GM19468 (cell line): ENCODE measurements around the gene NT5C1B.

Experiments used
- ATAC-seq: cut with Tn5 transposase; IDR thresholded peaks from one replicate; pipeline ENCODE4 v1.9.1; 2021; ENCODE audit warnings: mild to moderate bottlenecking, moderate library complexity, moderate number of reproducible peaks; ENCODE audit not compliant: unreplicated experiment; ENCODE audit errors: extremely low read depth

Gene NT5C1B

DNA sequence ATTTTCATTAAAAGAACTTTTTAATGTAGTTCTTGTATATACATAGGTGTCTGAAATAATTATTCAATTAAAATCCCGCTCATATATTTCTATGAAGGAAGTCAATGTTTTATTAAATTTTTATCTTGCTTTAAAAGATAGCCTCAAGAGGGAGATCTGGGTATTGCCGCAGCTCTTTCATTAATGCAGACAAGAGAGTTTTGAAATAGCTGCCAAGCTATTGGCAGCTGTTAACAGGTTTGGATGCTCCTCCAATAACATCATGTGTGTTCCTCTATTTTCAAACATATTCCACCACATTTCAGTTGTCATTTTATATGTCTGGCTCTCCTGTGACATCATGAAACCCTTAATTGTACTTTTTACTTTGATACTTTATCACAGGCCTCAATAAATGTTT lies 12.9 kb upstream of the NT5C1B start:
- no peak for ATAC-seq

DNA sequence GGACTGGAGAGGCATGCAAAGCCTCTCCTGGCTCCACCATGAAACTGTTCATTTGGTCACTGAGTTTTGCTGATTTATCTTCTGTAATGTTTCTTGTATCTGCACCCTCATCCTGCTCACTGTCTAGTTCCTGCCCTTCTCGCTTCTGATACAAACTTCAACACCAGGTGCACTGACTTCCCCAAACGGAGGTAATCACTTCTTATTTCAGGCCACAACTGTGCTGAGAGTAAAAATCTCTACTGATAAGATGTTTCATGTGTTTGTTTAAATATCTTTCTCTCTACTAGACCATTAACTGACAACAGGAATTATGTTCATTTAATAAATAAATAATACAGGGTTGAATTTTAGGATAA lies 10.9 kb upstream of the NT5C1B start:
- ATAC-seq: no peak

DNA sequence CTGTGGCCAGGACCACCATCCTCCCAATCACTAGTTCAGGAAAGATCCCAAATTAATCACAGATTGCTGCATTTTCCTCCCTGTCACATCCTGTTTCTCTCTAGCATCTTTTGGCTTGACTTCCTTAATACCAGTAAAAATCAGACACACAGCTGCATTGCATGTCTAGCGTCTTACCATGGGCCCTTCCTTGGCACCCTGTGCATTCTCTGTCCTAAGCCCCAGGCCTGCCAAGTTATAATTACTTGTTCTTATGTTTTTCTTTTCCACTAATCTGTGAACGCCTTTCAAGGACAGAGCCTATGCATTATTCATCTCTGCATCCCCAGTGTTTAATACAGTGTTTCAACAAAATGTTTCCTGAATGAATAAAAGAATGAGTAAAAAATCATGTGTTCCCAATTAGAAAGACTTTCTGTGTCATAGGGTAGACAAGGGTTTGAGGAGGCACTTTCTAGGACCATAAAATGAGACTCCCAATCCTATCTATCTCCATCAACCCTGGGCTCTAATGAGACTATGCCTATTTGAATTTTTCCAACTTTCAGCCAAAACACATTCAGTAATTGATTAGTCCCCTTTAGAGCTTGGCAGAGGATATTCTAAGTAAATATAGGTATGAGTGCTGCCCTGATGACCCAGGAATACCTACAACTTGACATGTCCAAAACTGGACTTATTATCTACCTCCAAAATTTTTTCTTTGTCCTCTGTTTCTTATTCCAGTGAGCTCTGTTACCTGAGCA lies 10.3 kb upstream of the NT5C1B start:
- ATAC-seq: no peak

DNA sequence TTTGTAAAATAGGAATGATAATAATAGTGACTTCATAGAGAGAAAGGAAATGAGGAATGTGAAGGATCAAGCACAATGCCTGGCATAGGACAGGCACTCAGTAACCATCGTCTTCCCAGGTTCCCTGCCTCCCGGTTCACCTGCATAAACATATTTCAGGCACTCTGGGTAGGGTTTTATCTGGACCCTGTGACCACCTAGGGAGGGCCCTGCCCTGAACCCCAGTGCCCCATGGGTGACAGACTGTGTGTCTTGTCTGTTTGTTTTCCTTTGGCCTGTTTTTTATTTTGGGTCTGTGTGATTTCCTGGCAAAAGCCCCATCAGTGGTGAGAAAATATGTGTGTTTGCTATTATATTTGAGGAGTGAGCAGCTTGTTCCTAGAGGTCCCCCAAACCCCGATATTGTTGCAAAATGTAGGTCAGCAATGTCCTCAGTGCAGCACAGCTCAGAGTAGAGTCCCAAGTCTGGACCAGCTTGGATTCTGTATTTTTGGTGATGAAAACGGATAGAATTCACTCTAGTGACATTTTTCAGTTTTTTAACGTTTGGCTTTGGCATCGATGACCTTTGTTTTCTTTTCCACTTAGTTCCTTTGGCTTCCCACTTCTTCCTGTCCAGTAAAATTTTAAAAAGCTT lies 9.6 kb upstream of the NT5C1B start:
- no peak for ATAC-seq

DNA sequence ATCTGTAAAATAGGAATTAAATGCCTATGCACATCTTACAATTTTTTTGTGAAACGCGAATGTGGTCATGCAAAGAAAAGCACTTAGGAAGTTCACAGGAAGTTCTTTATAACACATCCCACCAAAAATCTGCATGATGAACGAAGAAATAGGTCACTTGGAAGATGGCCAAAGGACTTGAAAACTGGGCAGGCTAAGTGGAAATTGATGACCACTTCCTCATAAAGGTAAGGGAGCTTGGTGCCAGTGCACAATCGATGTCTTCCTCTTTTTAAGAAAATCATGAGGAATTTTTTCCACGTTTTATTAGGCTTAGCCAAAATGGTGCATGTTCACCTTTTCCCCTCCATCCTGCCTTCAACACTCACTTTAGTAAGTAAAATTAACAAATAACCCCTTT lies 8.2 kb upstream of the NT5C1B start:
- ATAC-seq: no peak

DNA sequence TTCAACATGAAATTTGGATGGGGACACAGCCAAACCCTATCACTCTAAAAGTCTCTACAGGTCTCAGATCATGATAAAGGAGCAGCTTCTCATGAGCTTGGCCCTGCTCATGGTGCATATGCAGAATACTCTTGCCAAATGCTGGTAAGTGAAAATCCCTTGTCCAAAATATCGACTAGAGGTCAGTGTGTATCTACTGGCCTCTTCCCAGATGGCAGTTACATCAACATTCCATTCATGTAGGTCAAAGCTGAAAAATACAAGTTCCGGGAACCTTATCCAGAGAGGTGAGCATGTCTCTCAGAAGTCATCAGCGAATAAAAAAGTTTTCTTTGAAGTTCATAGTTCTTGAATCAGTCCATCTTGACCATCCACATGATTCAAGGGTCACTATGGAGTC lies 7.6 kb upstream of the NT5C1B start:
- ATAC-seq: no peak

DNA sequence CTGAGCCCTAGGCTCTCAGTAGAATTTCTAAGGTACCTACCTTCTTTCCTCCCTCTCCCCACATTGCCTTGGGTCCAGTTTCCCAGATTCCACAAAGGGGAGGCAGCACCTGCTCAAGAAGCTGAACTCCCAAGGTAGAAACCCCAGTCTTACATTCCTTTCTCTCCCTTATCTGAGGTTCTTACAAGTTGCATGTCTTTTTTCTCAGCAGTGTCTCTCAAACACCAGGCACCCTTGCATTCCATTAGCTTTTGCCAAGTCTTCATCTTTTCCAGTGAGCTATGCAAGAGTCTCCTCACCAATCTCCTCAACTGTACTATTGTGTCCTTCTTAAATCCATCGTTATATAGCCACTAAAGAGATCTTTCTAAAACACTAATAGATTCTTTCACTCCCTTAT lies 4.1 kb upstream of the NT5C1B start:
- no peak for ATAC-seq

DNA sequence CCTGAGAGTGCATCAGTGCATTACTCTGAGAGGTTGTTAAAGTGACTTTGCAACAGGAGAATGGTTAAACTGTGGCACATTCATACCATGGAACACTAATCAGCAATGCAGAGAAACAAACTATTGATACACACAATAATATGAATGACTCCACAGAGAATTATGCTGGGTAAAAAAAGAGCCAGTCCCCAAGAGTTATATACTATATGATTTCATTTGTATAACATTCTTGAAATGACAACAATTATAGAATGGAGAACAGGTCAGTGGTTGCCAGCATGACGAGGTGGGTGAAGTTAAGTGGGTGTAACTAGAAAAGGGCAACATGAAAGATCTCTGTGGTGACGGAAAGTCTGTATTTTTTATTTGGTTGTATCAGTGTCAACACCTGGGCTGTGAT lies 3.0 kb upstream of the NT5C1B start:
- no peak for ATAC-seq

DNA sequence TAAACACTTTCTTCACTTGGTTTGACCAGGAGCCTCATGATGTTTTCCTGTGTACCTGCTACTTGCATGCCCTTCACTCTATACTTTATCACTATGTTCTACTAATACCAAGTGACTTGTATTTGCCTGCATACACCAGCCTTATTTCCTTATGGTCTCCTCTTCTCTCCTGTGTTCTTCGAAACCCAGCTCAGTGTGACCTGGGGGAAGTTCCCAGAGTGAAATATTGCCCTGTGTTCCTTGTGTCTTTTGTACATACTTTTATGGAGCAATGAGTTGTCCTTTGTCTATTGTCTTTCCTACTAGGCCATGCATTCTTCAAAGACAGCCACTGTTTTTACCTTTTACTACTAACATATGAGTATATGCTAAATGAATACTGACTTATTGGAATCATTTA lies 567 bp downstream of the NT5C1B start:
- ATAC-seq: no peak

DNA sequence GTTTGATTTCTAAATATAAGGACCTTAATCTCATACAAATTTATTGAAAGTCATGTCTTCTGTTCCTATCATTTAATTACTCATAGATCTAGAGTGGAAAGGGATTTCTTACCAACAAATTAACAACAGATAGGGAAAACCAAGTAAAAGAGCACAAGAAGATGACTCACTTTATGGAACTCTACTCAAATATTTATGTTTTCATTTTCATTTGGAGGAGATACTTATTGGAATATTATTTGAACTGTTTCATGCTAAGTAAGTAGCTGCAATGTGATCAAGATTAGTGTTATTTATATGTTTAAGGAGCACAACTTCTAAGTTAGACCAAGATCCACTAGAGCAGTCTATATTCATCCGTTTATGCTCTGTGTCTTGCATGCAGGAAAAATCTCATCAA lies 1.3 kb downstream of the NT5C1B start:
- ATAC-seq: no peak

DNA sequence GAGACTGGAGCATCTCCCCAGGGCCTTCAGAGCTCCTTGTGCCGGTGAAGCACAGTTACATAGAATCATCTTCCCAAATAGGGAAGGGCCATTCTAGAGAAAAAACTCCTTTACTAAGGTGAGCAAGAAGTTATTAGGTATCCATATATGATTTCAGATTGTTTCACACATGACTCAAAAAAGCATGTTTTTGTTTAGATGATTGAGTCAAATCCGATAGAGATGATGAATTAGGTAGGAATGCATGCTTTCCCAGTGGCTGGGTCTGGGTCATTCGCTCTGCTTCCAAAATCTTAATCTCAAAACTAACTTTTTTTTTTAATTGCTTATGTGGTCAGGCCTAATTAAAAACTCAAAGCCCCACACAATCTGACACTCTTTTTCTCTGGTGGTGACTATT lies 3.8 kb downstream of the NT5C1B start:
- no peak for ATAC-seq

DNA sequence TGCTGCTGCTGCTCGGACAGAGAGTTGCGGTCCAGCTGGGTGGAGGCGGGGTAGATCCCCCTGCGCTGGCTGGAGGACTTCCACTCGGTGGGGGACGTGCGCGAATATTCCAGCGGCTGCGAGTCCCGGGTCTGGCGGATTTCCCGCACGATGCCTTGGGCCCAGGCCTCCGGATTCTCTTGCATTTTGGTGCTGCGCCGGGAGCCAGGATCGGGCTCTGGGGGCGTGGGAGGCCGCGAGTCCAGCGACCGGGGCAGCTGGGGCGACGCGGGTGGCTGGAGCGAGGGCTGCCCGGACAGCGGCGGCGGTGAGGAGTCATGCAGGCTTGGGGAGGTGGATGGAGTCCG lies 4.8 kb downstream of the NT5C1B start:
- ATAC-seq: no peak

DNA sequence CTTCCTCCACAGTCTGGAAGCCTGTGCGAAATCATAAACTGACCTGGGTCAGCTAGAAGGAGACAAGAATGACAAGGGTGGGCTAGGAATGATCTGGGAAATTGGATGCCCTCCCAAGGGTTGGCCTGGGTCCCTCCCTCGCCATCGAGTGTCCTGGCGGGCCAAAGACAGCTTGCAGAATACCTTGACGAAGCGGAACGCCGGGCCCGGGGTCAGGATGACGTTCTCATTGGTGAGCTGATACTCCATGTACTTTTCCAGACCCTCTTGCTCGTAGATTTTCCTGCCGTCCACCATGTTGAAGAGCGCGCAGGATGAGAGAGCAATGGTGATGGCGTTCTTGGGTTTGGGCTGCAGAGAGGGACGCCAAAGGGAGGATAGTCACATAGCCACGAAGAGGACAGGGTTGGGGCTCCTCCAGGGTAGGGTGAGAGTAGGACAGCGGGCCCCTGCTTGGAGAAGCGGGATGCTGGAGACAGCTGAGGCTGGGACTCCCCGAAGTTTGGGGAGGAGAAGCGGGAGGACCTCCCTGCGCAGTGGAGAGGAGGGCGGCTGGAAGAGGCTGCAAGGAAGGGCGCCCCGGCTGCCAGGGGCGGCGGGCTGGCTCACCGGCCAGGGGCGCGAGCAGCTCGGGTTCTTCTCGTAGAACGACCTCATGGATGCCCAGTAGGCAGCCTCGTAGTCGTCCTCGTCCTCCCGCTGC lies 5.3 kb downstream of the NT5C1B start:
- ATAC-seq: no peak

DNA sequence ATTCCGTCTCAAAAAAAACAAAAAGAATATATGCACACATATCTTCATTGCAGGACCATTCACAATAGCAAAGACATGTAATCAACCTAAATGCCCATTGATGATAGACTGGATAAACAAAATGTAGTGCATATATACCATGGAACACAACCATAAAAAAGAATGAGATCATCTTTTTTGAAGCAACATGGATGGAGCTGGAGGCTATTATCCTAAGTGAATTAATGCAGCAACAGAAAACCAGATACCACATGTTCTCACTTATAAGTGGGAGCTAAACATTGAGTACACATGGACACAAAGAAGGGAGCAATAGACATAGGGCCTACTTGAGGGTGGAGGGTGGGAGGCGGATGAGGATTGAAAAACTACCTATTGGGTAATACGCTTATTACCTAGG lies 8.8 kb downstream of the NT5C1B start:
- no peak for ATAC-seq

DNA sequence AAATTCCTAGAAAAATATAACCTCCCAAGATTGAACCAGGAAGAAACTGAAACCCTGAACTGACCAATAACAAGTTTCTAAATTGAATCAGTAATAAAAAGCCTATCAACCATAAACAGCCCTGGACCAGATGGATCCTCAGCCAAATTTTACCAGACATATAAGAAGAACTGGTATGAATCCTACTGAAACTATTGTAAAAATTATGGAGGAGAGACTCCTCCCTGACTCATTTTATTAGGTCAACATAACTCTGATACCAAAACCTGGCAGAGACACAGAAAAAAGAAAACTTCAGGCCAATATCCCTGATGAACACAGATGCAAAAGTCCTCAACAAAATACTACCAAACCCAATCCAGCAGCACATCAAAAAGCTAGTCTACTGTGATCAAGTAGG lies 11.3 kb downstream of the NT5C1B start:
- ATAC-seq: no peak

DNA sequence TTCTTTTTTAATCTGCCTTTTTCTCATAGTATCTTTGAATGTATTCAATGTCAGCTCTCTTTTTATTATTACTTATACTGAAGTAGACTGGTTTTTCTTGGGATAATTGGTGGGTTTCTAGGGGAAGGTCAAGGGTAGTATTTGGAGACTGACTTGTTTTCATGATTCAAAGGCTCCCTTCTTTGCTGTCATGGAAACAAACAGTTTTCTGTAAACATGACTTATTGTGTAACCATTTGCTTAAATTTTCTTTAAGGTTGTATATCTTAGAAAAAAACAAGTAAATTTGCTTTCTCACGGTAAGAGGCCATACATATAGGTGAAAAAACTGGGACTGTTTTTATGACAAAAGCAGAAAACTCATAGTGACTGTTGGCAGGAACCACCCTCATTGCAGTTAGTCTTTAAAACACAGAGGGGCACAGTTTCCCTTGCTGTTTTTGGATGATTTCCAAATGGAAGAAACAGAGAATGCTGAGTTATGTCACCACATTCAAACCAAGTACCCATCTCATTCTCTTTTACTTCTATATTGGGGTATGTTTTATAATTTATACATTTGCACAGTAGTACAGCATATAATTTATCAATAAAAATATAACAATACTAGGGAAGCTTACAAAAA lies 23.1 kb downstream of the NT5C1B start:
- no peak for ATAC-seq

DNA sequence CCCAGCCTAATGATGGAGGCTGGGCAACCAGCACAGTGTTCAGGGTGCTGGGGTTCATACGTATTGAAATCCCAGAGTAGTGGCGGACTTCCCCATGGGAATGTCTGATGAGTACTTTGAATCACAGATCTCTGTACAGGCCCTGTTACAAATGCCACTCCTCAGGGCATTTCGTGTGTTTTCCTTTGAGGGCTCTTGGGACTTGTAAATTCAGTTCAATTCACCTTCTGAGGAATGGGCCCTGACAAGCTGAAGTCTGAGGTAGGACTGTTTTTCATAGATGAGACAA lies 28.6 kb downstream of the NT5C1B start:
- ATAC-seq: no peak

DNA sequence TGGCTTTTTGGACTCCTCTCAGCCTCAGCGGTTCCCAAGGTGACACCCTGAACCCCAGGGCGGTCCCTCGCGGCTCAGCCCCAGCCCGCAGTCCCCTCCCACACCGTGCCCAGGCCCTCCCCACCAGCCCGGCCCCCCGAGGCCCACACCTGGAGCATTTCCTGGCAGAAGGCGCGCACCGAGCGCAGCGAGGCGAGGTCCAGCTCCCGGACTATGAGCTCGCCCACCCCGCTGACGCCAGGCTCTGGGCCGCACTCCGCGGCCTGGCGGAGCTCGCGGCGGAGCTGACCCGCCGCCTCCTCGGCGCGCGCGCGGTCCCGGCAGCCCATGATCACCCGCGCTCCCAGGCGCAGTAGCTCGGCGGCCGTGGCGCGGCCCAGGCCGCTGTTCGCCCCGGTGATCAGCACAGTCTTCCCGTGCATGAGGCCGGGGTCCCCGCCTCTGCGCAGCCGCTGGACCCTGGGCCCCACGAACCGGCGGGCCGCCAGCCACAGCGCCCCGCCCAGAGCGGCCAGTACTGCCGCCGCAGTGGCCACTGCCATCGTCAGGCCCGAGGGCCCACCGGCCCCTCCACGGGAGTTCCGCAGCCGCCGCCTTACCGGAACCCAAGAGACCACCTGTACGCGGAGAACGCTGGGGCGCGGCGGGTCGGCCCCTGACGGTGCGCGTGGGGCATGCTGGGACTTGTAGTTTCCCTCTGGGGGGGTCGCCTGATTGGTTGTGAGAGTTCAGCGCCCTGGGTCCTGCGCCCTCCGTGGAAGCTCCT lies 29.2 kb downstream of the NT5C1B start, which contains the start of gene RDH14:
TSS of gene RDH14 (minus strand) at position 623 of the 766 bp plus-strand sequence. CDS start at position 542, 81 bp downstream.
- peak; percentile 89 for ATAC-seq

DNA sequence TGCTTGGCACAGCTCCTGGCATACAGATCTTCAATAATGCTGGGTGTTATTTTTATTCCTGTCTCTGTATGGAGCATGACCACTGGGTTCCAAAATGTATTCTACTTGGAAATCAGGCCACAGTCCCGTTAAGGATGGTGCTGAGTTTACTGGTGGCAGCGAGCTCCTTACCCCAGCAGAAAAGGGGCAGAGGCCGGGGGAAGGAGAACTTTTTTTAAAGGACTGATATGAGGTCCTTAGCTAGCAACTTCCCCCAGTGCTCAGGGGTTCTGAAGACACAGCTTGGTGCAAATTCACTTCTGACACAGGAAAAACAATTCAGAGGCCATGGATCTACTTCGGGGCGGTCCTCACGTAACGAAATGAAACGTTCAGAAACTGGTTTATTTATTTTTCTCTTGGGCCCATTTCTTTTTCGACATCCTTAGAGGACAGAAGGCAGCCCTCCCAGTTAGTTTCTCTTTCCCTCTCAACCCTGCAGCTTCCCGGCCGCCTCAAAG lies 29.8 kb downstream of the NT5C1B start:
- ATAC-seq: no peak

DNA sequence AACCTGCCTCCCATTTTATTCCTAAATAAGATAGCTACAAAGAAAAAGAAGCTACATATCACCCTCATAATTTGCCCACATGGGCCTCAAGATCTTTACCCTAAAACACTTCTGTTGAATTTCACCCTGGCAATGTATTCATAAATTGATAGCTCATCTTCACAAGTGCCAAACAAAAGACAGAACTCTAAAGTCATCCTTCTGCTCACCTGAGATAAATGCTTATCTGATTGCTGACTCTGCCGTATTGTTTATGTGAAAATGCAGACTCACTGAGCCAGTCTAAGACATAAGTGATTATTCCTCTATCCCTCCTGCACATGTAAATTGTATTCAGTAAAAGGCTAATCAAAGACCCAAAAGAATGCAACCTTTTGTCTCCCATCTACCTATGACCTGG lies 30.9 kb downstream of the NT5C1B start:
- ATAC-seq: no peak
